ENCODE data around the gene B9D1. TPM values are rescaled to one million over a fixed set of nuclear protein-coding genes. Genes with fewer than 3 reads are reported as not detected.

The B9D1 gene
- total and polyA plus RNA-seq, 2 of the 13 experiments (the other 11 are each of a cell fraction or from before 2014, with no cell fraction given), result 27.7 to 31.1 TPM

DNA sequence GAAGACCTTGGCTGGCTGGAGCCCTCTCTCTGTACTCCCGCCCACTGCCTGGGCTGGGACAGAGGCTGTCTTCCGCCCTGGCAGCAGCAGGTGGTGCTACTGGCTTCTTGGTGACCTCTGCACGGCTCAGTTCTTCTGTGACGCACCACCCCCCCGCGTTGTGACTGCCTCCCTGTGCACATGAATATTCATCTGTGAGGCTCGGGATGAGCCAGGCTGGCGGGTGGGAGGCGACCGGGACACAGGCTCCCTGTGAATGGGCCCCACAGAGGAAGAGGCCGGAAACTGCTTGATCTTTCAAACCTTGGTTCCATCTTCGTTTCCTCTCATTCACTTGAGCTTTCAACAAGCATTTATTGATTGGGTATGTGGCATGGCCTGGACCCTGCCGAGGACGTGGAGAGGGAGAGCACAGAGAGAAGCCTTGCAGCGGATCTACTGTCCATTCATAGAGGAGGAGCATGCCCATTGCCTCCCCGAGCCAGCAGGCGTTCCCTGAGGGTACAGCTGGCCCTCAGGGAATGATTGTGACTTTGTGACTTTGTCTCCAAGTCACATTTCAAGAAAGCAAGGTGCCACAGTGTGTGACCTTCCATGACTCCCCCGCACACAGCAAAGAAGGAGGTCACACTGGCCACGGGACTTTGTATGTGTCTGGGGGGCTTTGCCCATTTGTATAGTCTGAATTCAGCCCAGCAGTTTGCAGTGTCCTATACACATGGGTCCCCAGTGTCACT is 45.0 kb downstream of the B9D1 start (continued):
- TF ChIP-seq, protein P1, sequence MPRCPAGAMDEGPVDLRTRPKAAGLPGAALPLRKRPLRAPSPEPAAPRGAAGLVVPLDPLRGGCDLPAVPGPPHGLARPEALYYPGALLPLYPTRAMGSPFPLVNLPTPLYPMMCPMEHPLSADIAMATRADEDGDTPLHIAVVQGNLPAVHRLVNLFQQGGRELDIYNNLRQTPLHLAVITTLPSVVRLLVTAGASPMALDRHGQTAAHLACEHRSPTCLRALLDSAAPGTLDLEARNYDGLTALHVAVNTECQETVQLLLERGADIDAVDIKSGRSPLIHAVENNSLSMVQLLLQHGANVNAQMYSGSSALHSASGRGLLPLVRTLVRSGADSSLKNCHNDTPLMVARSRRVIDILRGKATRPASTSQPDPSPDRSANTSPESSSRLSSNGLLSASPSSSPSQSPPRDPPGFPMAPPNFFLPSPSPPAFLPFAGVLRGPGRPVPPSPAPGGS (CRISPR knock-in tag; IDR thresholded peaks at IDR 0.05), result no peak

GRCh38 chr17:19316761-19317358 is 45.7 kb downstream of the B9D1 start:
- POLR2A ChIA-PET, result interaction anchor here (1.0 kb wide), 1 partner anchor 21 kb away, joined by 6 read pairs; no protein-coding TSS in a partner anchor
- DNase-seq (ENCODE audit: low spot score) (no peak), ATAC-seq (peak; percentile 2; the same call in 2 of the 3 replicates), FAIRE-seq (no peak)
- H3K9me3 ChIP-seq (ENCODE audit: low read length), result no peaks in the 10 kb centered on the region
- H3K79me2 ChIP-seq (ENCODE audit: insufficient read depth, low read length), result no peaks in the 10 kb centered on the region
- H4K20me1 ChIP-seq (ENCODE audit: insufficient read depth, low read length), result no peaks in the 10 kb centered on the region
- H3K27ac ChIP-seq (ENCODE audit: extremely low read length, insufficient read depth, low read length), result peak overlapping the region; percentile 75
- in situ Hi-C loops (cut with HindIII; ENCODE audit: extremely low pct_ligation_motif_present, low pct_unique_long_range_greater_than_20kb) (no loop called here), intact Hi-C loops (cut with micrococcal nuclease; ENCODE audit: unreplicated experiment) (loop anchor here (5.0 kb wide), 1 partner anchor 130 kb away; no protein-coding TSS in a partner anchor)
- H3K4me2 ChIP-seq (ENCODE audit: low read depth, low read length), result peak overlapping the region; percentile 66
- H2AFZ ChIP-seq (ENCODE audit: low read length), result no peak overlapping the region
- H3K27me3 ChIP-seq (ENCODE audit: control insufficient read depth in 1 of 2, insufficient read depth in 2 of 2, low read length in 2 of 2), result no peaks in the 10 kb centered on the region
- no peak overlapping the region for H3K9ac ChIP-seq (ENCODE audit: insufficient read depth, low read depth, low read length)
- BruUV-seq (replicated peaks), result no TSS peak
- H3K4me3 ChIP-seq (replicated peaks in 1 of 3; ENCODE audit: insufficient read depth in 1 of 3, low read depth in 2 of 3, low read length in 3 of 3), result peak overlapping the region in 1 of 3 experiments; percentile 35; a peak in 1 of 6 replicates
- CTCF ChIA-PET (ENCODE audit: low intra/inter-chr PET ratio, low total read pairs), result interaction anchor here (2.2 kb wide), 1 partner anchor 21 kb away, joined by 21 read pairs; no protein-coding TSS in a partner anchor
- peaks cover 13 to 28% of the 10 kb centered on the region in 2 experiments; a peak in 4 of 5 replicates for H3K36me3 ChIP-seq (replicated peaks in 1 of 2; ENCODE audit: control insufficient read depth in 1 of 2, insufficient read depth in 2 of 2, low read length in 2 of 2)
- 64% methylated on average over 3 of the region's 3 CpGs for WGBS (ENCODE audit: low lambda C conversion rate)
- peaks cover 19% of the 10 kb centered on the region for H3K4me1 ChIP-seq (ENCODE audit: insufficient read depth, low read length)
- TF ChIP-seq REPIN1 (CRISPR knock-in tag; IDR thresholded peaks at IDR 0.05; ENCODE audit: borderline replicate concordance, low read depth) (0 out of 2 replicates have a peak, but pooled peaks have one; percentile 60), YEATS4 (CRISPR knock-in tag; IDR thresholded peaks at IDR 0.05; ENCODE audit: borderline replicate concordance) (no peak), ZNF260 (CRISPR knock-in tag; IDR thresholded peaks at IDR 0.05; ENCODE audit: borderline replicate concordance, low read depth) (no peak), CENPT (CRISPR knock-in tag; IDR thresholded peaks at IDR 0.05; ENCODE audit: low read depth) (no peak), TERF1 (CRISPR knock-in tag; IDR thresholded peaks at IDR 0.05) (no peak), SNAI1 (CRISPR knock-in tag; IDR thresholded peaks at IDR 0.05; ENCODE audit: borderline replicate concordance) (no peak), ZNF605 (CRISPR knock-in tag; IDR thresholded peaks at IDR 0.05) (no peak), ZNF770 (CRISPR knock-in tag; IDR thresholded peaks at IDR 0.05) (0 out of 2 replicates have a peak, but pooled peaks have one; percentile 14), HES4 (CRISPR knock-in tag; IDR thresholded peaks at IDR 0.05; ENCODE audit: borderline replicate concordance) (no peak), ZNF713 (CRISPR knock-in tag; IDR thresholded peaks at IDR 0.05) (no peak), ZFP90 (CRISPR knock-in tag; IDR thresholded peaks at IDR 0.05; ENCODE audit: borderline replicate concordance) (0 out of 2 replicates have a peak, but pooled peaks have one; percentile 26)
- TF ChIP-seq, protein P1 (CRISPR knock-in tag; IDR thresholded peaks at IDR 0.05), result 0 out of 2 replicates have a peak, but pooled peaks have one; percentile 13
